Measurements from ENCODE around the gene CABLES2. TPM values are rescaled to one million over a fixed set of nuclear protein-coding genes. Genes with fewer than 3 reads are reported as not detected.
A peak's percentile ranks its signal among the peaks of the same experiment; 100 is the strongest.

Gene CABLES2
- total and polyA plus RNA-seq, 9 of the 15 experiments (the other 6 are each of a cell fraction or from before 2014, with no cell fraction given), result 0.46 to 4.2 (median 1.6) TPM

DNA sequence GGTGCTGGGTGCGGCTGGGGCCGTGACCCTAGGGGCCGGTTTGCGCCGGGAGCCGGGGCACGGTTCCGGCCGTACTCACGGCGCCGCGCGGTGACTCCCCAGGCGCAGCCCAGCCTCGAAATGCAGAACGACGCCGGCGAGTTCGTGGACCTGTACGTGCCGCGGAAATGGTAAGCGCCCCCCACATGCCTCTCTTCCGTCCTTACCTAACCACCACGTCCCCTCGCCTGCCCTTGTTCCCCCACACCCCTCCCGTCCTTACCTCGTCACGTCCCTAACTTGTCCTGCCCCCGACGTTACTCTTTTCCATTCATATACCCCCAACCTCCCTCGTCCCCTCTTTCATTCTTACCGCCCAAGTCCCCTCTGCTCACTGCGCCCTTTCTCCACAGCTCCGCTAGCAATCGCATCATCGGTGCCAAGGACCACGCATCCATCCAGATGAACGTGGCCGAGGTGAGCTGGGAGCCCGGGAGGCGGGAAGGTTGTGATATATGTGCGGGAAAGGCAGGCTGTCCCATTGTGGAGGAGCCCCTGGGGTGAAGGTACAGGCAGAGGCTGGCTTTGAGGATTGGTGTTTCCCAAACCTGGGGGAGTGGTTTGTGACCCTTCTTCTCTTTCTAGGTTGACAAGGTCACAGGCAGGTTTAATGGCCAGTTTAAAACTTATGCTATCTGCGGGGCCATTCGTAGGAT, 19.7 kb downstream of the CABLES2 start:
- H3K9me1 ChIP-seq (ENCODE audit: control insufficient read depth, insufficient read depth, low read length), result peaks cover 7% of the 10 kb centered on the region
- H3K4me1 ChIP-seq (replicated peaks in 1 of 2; ENCODE audit: control insufficient read depth in 2 of 2, insufficient read depth in 2 of 2, low read length in 2 of 2), result peaks cover 13 to 41% of the 10 kb centered on the region in 2 experiments; a peak in 4 of 5 replicates
- H3K4me3 ChIP-seq, result peak overlapping the region; percentile 100
- no peaks in the 10 kb centered on the region for H3K9me3 ChIP-seq (replicated peaks; ENCODE audit: control insufficient read depth, insufficient read depth, low read depth, low read length)
- H4K20me1 ChIP-seq (replicated peaks; ENCODE audit: control insufficient read depth, insufficient read depth, low read length), result peaks cover 12% of the 10 kb centered on the region
- H2AFZ ChIP-seq (ENCODE audit: low read depth, low read length), result 0 out of 2 replicates have a peak overlapping the region, but pooled peaks have one; percentile 7
- BruUV-seq (replicated peaks), result no TSS peak
- in situ Hi-C loops (cut with MboI), result no loop called here
- H3K27ac ChIP-seq (ENCODE audit: extremely low read depth, low read depth, low read length), result peak overlapping the region; percentile 95
- H3K9ac ChIP-seq (ENCODE audit: insufficient read depth in 1 of 2, low read depth in 2 of 2, low read length in 2 of 2), result peak overlapping the region; percentile 99
- H3K79me2 ChIP-seq (ENCODE audit: control insufficient read depth, insufficient read depth, low read length), result peaks cover 59% of the 10 kb centered on the region
- ATAC-seq, result no peak; the same call in 1 of the 3 replicates
- ChIA-PET POLR2A (interaction anchor here (0.6 to 5.1 kb wide), 14 partner anchors 9 to 495 kb away, joined by 3 to 28 read pairs (median 4); partner anchors contain the start of genes CABLES2 and LAMA5), CTCF (ENCODE audit: low intra/inter-chr PET ratio) (interaction anchor here (1.9 kb wide), 1 partner anchor 85 kb away, joined by 7 read pairs; the partner anchor contains the start of gene ADRM1)
- DNase-seq (ENCODE audit: extremely low read depth in 1 of 4, low spot score in 3 of 4), result peak in 2 of 4 experiments; percentile 41 to 45
- FAIRE-seq, result peak; percentile 46
- H3K4me2 ChIP-seq (ENCODE audit: insufficient read depth, low read length), result peak overlapping the region; percentile 100
- H3K36me3 ChIP-seq (ENCODE audit: control insufficient read depth, insufficient read depth, low read length), result peaks cover 54% of the 10 kb centered on the region
- intact Hi-C loops (cut with micrococcal nuclease), result loop anchor here (10.0 kb wide), 1 partner anchor 243 kb away; the partner anchor contains the start of genes PSMA7 and SS18L1
- under 1% methylated on average over 34 of the region's 47 CpGs for WGBS (ENCODE audit: insufficient coverage, low coverage, missing lambda C conversion rate)
- H3K27me3 ChIP-seq (ENCODE audit: control insufficient read depth in 2 of 2, insufficient read depth in 2 of 2, low read length in 2 of 2), result no peaks in the 10 kb centered on the region
- TF ChIP-seq RBBP5 (IDR thresholded peaks at IDR 0.05; ENCODE audit: borderline replicate concordance, insufficient read depth, low read length, poor library complexity, severe bottlenecking) (peak; percentile 59), POLR3A (IDR thresholded peaks at IDR 0.05; ENCODE audit: borderline replicate concordance, extremely low read depth, insufficient read depth, insufficient read length) (no peak), RBM39 (optimal IDR thresholded peaks at IDR 0.05; ENCODE audit: low read depth, low read length) (no peak), STAT5A (IDR thresholded peaks at IDR 0.05; ENCODE audit: borderline replicate concordance, low read length) (no peak), ELF4 (CRISPR knock-in tag; IDR thresholded peaks at IDR 0.05) (0 out of 2 replicates have a peak, but pooled peaks have one; percentile 58), OTX1 (CRISPR knock-in tag; IDR thresholded peaks at IDR 0.05) (peak; percentile 67; the same call in 1 of the 2 replicates), IRF2 (CRISPR knock-in tag; IDR thresholded peaks at IDR 0.05) (no peak), ZNF77 (CRISPR knock-in tag; IDR thresholded peaks at IDR 0.05) (no peak), CBFB (CRISPR knock-in tag; IDR thresholded peaks at IDR 0.05) (no peak), ZNF347 (CRISPR knock-in tag; IDR thresholded peaks at IDR 0.05; ENCODE audit: low read depth) (no peak), HDGF (IDR thresholded peaks at IDR 0.05) (peak; percentile 91), ILK (tag; IDR thresholded peaks at IDR 0.05; ENCODE audit: borderline replicate concordance, low read depth) (no peak), KLF6 (CRISPR knock-in tag; IDR thresholded peaks at IDR 0.05; ENCODE audit: borderline replicate concordance) (no peak), POU5F1 (IDR thresholded peaks at IDR 0.05; ENCODE audit: borderline replicate concordance, low read depth, low read length, partially characterized antibody) (no peak)
- TF ChIP-seq, protein P1, sequence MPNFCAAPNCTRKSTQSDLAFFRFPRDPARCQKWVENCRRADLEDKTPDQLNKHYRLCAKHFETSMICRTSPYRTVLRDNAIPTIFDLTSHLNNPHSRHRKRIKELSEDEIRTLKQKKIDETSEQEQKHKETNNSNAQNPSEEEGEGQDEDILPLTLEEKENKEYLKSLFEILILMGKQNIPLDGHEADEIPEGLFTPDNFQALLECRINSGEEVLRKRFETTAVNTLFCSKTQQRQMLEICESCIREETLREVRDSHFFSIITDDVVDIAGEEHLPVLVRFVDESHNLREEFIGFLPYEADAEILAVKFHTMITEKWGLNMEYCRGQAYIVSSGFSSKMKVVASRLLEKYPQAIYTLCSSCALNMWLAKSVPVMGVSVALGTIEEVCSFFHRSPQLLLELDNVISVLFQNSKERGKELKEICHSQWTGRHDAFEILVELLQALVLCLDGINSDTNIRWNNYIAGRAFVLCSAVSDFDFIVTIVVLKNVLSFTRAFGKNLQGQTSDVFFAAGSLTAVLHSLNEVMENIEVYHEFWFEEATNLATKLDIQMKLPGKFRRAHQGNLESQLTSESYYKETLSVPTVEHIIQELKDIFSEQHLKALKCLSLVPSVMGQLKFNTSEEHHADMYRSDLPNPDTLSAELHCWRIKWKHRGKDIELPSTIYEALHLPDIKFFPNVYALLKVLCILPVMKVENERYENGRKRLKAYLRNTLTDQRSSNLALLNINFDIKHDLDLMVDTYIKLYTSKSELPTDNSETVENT (CRISPR knock-in tag; IDR thresholded peaks at IDR 0.05), result no peak
- TF ChIP-seq, protein P2, sequence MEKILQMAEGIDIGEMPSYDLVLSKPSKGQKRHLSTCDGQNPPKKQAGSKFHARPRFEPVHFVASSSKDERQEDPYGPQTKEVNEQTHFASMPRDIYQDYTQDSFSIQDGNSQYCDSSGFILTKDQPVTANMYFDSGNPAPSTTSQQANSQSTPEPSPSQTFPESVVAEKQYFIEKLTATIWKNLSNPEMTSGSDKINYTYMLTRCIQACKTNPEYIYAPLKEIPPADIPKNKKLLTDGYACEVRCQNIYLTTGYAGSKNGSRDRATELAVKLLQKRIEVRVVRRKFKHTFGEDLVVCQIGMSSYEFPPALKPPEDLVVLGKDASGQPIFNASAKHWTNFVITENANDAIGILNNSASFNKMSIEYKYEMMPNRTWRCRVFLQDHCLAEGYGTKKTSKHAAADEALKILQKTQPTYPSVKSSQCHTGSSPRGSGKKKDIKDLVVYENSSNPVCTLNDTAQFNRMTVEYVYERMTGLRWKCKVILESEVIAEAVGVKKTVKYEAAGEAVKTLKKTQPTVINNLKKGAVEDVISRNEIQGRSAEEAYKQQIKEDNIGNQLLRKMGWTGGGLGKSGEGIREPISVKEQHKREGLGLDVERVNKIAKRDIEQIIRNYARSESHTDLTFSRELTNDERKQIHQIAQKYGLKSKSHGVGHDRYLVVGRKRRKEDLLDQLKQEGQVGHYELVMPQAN (IDR thresholded peaks at IDR 0.05; ENCODE audit: borderline replicate concordance), result peak; percentile 38; the same call in 1 of the 2 replicates

All from K562 (cell line).